Breast epithelium (tissue), 4 donors: ENCODE results near the gene PAK5. TPM values are rescaled to one million over a fixed set of nuclear protein-coding genes. Genes with fewer than 3 reads are reported as not detected.

Source experiments
- DNase-seq, 2 donors: peaks; one replicate each; pipeline ENCODE4 v3.0.0-alpha.2; 2019; ENCODE audit warnings: low spot score in 2 of 2
- H3K27ac ChIP-seq, 2 donors: fragments of 200-600 bp; sonication (generic) in 1 of 2; one replicate each; pipeline ENCODE4 v1.5.1; 2016 to 2019; ENCODE audit warnings: mild to moderate bottlenecking in 1 of 2
- H3K27me3 ChIP-seq, 2 donors: fragments of 200-600 bp; sonication (generic) in 1 of 2; one replicate each; pipeline versions ENCODE4 v1.5.1 to v1.6.0; 2017 to 2019; ENCODE audit warnings: control low read depth in 1 of 2, mild to moderate bottlenecking in 1 of 2
- H3K36me3 ChIP-seq: fragments of 200-600 bp; one replicate; pipeline ENCODE4 v1.5.1; 2019
- H3K4me1 ChIP-seq, 2 donors: fragments of 200-600 bp; sonication (generic); one replicate each; pipeline ENCODE4 v1.5.1; 2016 to 2019; ENCODE audit warnings: control low read depth in 1 of 2
- H3K4me3 ChIP-seq, 3 donors: fragments of 200-600 bp; sonication (generic); 1 replicate in 2 of 3; 2 replicates in 1 of 3; pipeline ENCODE4 v1.5.1; 2016 to 2019; ENCODE audit warnings: mild to moderate bottlenecking in 3 of 3, moderate library complexity in 2 of 3
- H3K9me3 ChIP-seq, 2 donors: fragments of 200-600 bp; sonication (generic) in 1 of 2; one replicate each; pipeline ENCODE4 v1.5.1; 2016 to 2019; ENCODE audit warnings: control low read depth in 1 of 2
- POLR2A ChIP-seq: fragments of 450-650 bp; IDR thresholded peaks from one replicate; pipeline ENCODE4 v1.6.1; 2016; ENCODE audit warnings: antibody characterized with exemption, mild to moderate bottlenecking, moderate library complexity
- POLR2AphosphoS5 ChIP-seq, 3 donors: sonication (generic); formaldehyde crosslinking; IDR thresholded peaks; one replicate each; pipeline ENCODE4 v1.6.1; 2017; ENCODE audit warnings: antibody characterized with exemption in 3 of 3
- intact Hi-C: fragments of 100-400 bp; cut with DNase I; formaldehyde crosslinking; loops from one replicate; pipeline ENCODE4 v1.15.1; 2023; ENCODE audit warnings: low total_unique reads
- total RNA-seq, 3 donors: library from RNA; depleted of rRNA; stranded (reverse); fragments of >200 nt; gene quantifications; one replicate each; pipeline ENCODE4 v1.1.0, GENCODE V29; 2016
- TF ChIP-seq, protein P1 (sequence below), 3 donors: fragments of 450-650 bp; IDR thresholded peaks; one replicate each; pipeline ENCODE4 v1.5.1; 2016 to 2017; ENCODE audit warnings: antibody characterized with exemption in 3 of 3, mild to moderate bottlenecking in 3 of 3, moderate library complexity in 3 of 3

Gene PAK5
- total RNA-seq, 3 donors from 2014 or later: 0.66 to 1.3 TPM; not detected in 1

DNA sequence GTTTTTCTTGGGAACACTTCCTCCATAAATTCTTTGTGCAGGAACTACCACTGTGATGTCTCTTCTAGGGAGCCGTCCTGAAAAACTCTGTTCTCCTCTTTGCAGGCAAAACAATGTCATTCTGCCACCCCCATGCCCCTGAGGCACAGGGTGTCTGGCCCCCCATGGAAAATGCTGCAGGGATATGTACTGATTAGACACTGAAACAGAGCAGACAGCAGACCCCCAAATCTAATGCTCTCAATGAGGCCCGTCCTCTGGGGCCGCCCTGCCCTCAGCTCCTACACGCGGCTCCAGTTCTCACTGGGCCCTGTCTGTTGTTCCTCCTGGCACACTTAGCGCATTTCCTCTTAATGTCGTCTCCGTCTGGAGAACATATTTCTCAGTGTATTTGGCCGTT is 227.0 kb downstream of the PAK5 start:
- Histone ChIP-seq H3K36me3 (no peaks in the 10 kb centered on the region), H3K9me3 (no peaks in the 10 kb centered on the region), H3K4me1 (no peaks in the 10 kb centered on the region), H3K4me3 (no peak overlapping the region), H3K27me3 (no peaks in the 10 kb centered on the region), H3K27ac (no peak overlapping the region)
- TF ChIP-seq POLR2A (no peak), POLR2AphosphoS5 (IDR thresholded peaks at IDR 0.05) (no peak)
- TF ChIP-seq, protein P1, sequence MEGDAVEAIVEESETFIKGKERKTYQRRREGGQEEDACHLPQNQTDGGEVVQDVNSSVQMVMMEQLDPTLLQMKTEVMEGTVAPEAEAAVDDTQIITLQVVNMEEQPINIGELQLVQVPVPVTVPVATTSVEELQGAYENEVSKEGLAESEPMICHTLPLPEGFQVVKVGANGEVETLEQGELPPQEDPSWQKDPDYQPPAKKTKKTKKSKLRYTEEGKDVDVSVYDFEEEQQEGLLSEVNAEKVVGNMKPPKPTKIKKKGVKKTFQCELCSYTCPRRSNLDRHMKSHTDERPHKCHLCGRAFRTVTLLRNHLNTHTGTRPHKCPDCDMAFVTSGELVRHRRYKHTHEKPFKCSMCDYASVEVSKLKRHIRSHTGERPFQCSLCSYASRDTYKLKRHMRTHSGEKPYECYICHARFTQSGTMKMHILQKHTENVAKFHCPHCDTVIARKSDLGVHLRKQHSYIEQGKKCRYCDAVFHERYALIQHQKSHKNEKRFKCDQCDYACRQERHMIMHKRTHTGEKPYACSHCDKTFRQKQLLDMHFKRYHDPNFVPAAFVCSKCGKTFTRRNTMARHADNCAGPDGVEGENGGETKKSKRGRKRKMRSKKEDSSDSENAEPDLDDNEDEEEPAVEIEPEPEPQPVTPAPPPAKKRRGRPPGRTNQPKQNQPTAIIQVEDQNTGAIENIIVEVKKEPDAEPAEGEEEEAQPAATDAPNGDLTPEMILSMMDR (IDR thresholded peaks at IDR 0.05): no peak
- intact Hi-C loops: no loop called here
- DNase-seq: no peak

DNA sequence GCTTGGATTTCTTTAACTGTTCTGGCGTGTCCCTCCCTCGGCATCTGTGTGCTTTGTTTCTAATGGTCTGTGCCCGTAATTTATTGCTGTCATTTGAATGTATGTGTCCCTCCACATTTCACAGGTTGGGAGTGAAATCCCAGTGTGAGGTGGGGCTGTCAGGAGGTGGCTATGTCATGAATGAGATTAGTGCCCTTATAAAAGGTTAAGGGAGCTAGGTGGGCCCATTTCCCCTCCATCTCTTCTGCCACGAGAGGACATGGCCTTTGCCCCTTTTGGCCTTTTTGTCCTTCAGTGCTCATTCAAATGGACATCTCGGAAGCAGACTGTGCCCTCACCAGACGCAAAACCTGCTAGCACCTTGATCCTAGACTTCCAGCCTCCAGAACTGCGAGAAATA is 228.2 kb downstream of the PAK5 start:
- H3K9me3 ChIP-seq: no peaks in the 10 kb centered on the region
- no peaks in the 10 kb centered on the region for H3K4me1 ChIP-seq
- no peaks in the 10 kb centered on the region for H3K27me3 ChIP-seq
- no peak for DNase-seq
- H3K27ac ChIP-seq: no peak overlapping the region
- intact Hi-C loops: no loop called here
- no peak overlapping the region for H3K4me3 ChIP-seq
- no peaks in the 10 kb centered on the region for H3K36me3 ChIP-seq
- TF ChIP-seq, protein P1 (IDR thresholded peaks at IDR 0.05): no peak
- no peak for TF ChIP-seq POLR2AphosphoS5 (IDR thresholded peaks at IDR 0.05)
- no peak for TF ChIP-seq POLR2A

DNA sequence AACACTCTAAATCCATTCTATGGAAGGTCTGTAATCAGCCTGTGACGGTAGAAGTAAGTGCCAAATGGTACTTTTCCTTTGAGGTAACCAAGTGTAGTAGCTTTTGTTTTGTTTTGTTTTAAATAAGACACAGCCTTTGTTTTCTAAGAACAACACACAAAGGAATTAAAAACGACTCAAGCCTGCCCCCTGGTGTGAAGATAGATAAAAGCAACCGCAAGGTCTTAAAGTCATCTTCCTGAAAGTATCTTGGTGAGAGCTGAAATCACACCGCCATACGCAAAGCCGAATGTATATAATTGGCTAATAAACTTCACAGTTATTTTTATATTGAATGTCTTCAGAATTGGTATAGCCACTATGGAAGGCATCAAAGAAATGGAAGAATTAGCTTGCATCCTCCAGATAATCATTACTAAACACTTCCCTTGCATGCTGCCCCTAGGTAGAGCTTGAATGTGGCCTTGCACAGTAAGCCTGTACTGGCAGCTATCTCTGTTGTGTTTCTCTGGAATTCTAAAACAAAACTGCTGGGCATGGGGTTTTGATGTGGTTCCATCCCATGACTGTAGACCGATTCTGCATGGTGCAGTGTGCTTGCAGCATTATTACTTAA is 228.9 kb downstream of the PAK5 start:
- no peaks in the 10 kb centered on the region for H3K36me3 ChIP-seq
- intact Hi-C loops: loop anchor here (10.0 kb wide), 1 partner anchor 205 kb away; no protein-coding TSS in a partner anchor
- peak; percentile 27 to 57 for DNase-seq
- H3K4me3 ChIP-seq: no peak overlapping the region
- H3K4me1 ChIP-seq: no peaks in the 10 kb centered on the region
- TF ChIP-seq, protein P1 (IDR thresholded peaks at IDR 0.05): peak; percentile 48 to 75 (median 55)
- no peak for TF ChIP-seq POLR2A
- TF ChIP-seq POLR2AphosphoS5 (IDR thresholded peaks at IDR 0.05): no peak
- H3K9me3 ChIP-seq: no peaks in the 10 kb centered on the region
- no peak overlapping the region for H3K27ac ChIP-seq
- no peaks in the 10 kb centered on the region for H3K27me3 ChIP-seq

DNA sequence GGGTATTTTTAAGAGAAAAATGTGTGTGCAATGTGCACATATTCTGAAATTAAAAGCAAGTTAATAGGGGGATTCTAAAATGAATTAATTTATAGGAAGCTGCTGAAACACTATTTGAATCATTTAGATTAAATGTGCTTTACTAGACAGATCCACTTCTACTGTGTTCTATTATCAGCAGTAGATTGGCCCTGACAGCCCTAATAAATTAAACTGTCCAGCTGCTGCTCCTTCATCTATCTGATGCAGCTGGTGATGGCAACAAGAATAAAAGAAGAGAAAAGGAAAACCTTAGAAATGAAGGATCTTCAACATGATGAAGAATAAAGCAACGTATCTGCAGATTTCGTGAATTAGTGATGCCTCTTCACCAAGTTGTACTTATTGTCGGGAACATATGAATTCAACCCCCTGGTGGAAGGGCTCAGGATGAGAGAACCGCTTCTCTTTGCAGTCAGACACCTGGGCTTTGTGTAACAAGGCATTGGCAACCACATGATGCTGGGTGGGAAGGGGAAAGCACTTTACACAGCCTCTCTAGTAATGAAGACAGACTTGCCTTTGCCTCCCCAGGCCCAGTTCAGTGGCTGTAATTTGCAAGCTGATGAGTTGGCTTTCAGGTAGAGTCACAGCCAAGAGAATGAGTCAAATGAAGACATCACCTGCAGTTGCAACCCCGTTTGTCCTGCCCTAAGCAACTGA is 230.1 kb downstream of the PAK5 start:
- no peak for TF ChIP-seq POLR2A
- no peak for TF ChIP-seq POLR2AphosphoS5 (IDR thresholded peaks at IDR 0.05)
- TF ChIP-seq, protein P1 (IDR thresholded peaks at IDR 0.05): no peak
- H3K4me3 ChIP-seq: no peak overlapping the region
- intact Hi-C loops: loop anchor here (10.0 kb wide), 1 partner anchor 204 kb away; no protein-coding TSS in a partner anchor
- H3K9me3 ChIP-seq: no peaks in the 10 kb centered on the region
- H3K4me1 ChIP-seq: no peaks in the 10 kb centered on the region
- H3K36me3 ChIP-seq: no peaks in the 10 kb centered on the region
- no peak overlapping the region for H3K27ac ChIP-seq
- no peaks in the 10 kb centered on the region for H3K27me3 ChIP-seq
- DNase-seq: no peak

DNA sequence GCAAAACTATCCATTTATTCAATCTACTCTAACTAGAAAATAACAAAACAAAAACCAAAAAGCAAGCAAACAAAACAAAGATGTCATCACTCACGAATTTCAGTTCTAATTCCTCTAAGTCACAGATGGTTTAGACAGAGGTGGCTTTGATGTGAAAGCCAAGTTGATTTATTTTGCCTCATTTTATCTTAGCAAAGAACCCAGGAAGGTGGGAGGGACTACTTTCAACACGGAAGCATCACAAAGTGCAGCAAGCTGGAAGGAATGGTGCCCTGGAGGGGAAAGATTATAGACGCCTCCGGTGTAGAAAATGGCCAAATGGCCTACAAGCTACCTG is 236.1 kb downstream of the PAK5 start:
- Histone ChIP-seq H3K9me3 (no peaks in the 10 kb centered on the region), H3K4me3 (no peak overlapping the region), H3K27me3 (no peaks in the 10 kb centered on the region), H3K36me3 (no peaks in the 10 kb centered on the region), H3K4me1 (no peaks in the 10 kb centered on the region), H3K27ac (no peak overlapping the region)
- DNase-seq: no peak
- TF ChIP-seq, protein P1 (IDR thresholded peaks at IDR 0.05): no peak
- no peak for TF ChIP-seq POLR2A
- no peak for TF ChIP-seq POLR2AphosphoS5 (IDR thresholded peaks at IDR 0.05)
- intact Hi-C loops: loop anchor here (10.0 kb wide), 1 partner anchor 198 kb away; no protein-coding TSS in a partner anchor
